HepG2 (cell line): ENCODE data around the gene PCGF3. TPM values are rescaled to one million over a fixed set of nuclear protein-coding genes. Genes with fewer than 3 reads are reported as not detected.

Experiments used
- AFF4 ChIP-seq: sonication (generic); formaldehyde crosslinking; IDR thresholded peaks from 2 replicates; pipeline ENCODE4 v1.4.0; 2020; ENCODE audit warnings: missing genetic modification reagents
- ETS1 ChIP-seq: sonication (generic); formaldehyde crosslinking; IDR thresholded peaks from 2 replicates; pipeline ENCODE4 v1.4.0; 2020; ENCODE audit warnings: missing genetic modification reagents
- GPN1 ChIP-seq: sonication (generic); formaldehyde crosslinking; IDR thresholded peaks from 2 replicates; pipeline ENCODE4 v1.5.1; 2020; ENCODE audit warnings: missing genetic modification reagents, borderline replicate concordance
- NFE2L1 ChIP-seq: sonication (generic); formaldehyde crosslinking; IDR thresholded peaks from 2 replicates; pipeline ENCODE4 v1.4.0; 2020; ENCODE audit warnings: missing genetic modification reagents, mild to moderate bottlenecking, borderline replicate concordance
- SKIL ChIP-seq: sonication (generic); formaldehyde crosslinking; IDR thresholded peaks from 2 replicates; pipeline ENCODE4 v1.8.0; 2022; ENCODE audit warnings: missing genetic modification reagents, mild to moderate bottlenecking, moderate library complexity, borderline replicate concordance
- SYNCRIP ChIP-seq: fragments of 200-400 bp; formaldehyde crosslinking; IDR thresholded peaks from 2 replicates; pipeline ENCODE4 v1.6.1; 2018; ENCODE audit warnings: mild to moderate bottlenecking, low read depth, low read length; ENCODE audit not compliant: insufficient read depth
- TCF7L2 ChIP-seq: IDR thresholded peaks from 2 replicates; pipeline ENCODE4 v1.6.1; 2011; ENCODE audit warnings: mild to moderate bottlenecking, low read depth, low read length, moderate library complexity
- ZBTB4 ChIP-seq: sonication (generic); formaldehyde crosslinking; IDR thresholded peaks from 2 replicates; pipeline ENCODE4 v1.4.0; 2020; ENCODE audit warnings: missing genetic modification reagents, mild to moderate bottlenecking, borderline replicate concordance
- ZNF143 ChIP-seq: sonication (generic); formaldehyde crosslinking; IDR thresholded peaks from 2 replicates; pipeline ENCODE4 v1.4.0; 2020; ENCODE audit warnings: missing genetic modification reagents
- ZNF546 ChIP-seq: sonication (generic); formaldehyde crosslinking; conservative IDR thresholded peaks from 2 replicates; pipeline ENCODE4 v1.8.1; 2023; ENCODE audit warnings: mild to moderate bottlenecking, missing genetic modification reagents
- ZNF564 ChIP-seq: sonication (generic); formaldehyde crosslinking; IDR thresholded peaks from 2 replicates; pipeline ENCODE4 v1.8.1; 2023; ENCODE audit warnings: mild to moderate bottlenecking, missing genetic modification reagents
- ZNF570 ChIP-seq: sonication (generic); formaldehyde crosslinking; IDR thresholded peaks from 2 replicates; pipeline ENCODE4 v1.4.0; 2020; ENCODE audit warnings: mild to moderate bottlenecking, missing genetic modification reagents, borderline replicate concordance
- ZNF746 ChIP-seq: sonication (generic); formaldehyde crosslinking; IDR thresholded peaks from 2 replicates; pipeline ENCODE4 v1.8.0; 2022; ENCODE audit warnings: mild to moderate bottlenecking, missing genetic modification reagents
- polyA plus RNA-seq, 8 experiments: library from polyadenylated mRNA; depleted of rRNA in 3 of 8; stranded (reverse) in 7 of 8; unstranded in 1 of 8; fragments of >200 nt; fragmentation: Illumina TruSeq in 4 of 8; extraction: Trizol in 4 of 8; gene quantifications; 2 replicates each; pipeline versions ENCODE4 v1.2.1 to v1.2.3, GENCODE V29; 2011 to 2016; ENCODE audit warnings: low read depth in 4 of 8, missing spikeins in 1 of 8, mixed read lengths in 1 of 8; ENCODE audit not compliant: insufficient read depth in 1 of 8
- total RNA-seq, 5 experiments: library from RNA; depleted of rRNA; stranded (reverse); fragments of >200 nt; fragmentation: Illumina TruSeq; extraction: Trizol; gene quantifications; 2 replicates each; pipeline ENCODE4 v1.2.3, GENCODE V29; 2016; ENCODE audit warnings: low read depth in 1 of 5
- TF ChIP-seq, protein P1 (sequence below): sonication (generic); formaldehyde crosslinking; conservative IDR thresholded peaks from 2 replicates; pipeline ENCODE4 v1.8.0; 2022; ENCODE audit warnings: mild to moderate bottlenecking, moderate library complexity, missing genetic modification reagents

The PCGF3 gene
- total and polyA plus RNA-seq, 2 of the 13 experiments (the other 11 are each of a cell fraction or from before 2014, with no cell fraction given), result 28.6 to 66.2 TPM

GRCh38 chr4:687048-687970 lies 18.3 kb upstream of the PCGF3 start (continued):
- TF ChIP-seq, protein P1, sequence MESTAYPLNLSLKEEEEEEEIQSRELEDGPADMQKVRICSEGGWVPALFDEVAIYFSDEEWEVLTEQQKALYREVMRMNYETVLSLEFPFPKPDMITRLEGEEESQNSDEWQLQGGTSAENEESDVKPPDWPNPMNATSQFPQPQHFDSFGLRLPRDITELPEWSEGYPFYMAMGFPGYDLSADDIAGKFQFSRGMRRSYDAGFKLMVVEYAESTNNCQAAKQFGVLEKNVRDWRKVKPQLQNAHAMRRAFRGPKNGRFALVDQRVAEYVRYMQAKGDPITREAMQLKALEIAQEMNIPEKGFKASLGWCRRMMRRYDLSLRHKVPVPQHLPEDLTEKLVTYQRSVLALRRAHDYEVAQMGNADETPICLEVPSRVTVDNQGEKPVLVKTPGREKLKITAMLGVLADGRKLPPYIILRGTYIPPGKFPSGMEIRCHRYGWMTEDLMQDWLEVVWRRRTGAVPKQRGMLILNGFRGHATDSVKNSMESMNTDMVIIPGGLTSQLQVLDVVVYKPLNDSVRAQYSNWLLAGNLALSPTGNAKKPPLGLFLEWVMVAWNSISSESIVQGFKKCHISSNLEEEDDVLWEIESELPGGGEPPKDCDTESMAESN, result 0 out of 2 replicates have a peak, but pooled peaks have one; percentile 42
- no peak for TF ChIP-seq ZBTB4 (CRISPR knock-in tag)
- TF ChIP-seq GPN1, result no peak
- no peak for TF ChIP-seq ETS1 (CRISPR knock-in tag)
- TF ChIP-seq ZNF143 (CRISPR knock-in tag), result peak; percentile 30; the same call in 1 of the 2 replicates
- 0 out of 2 replicates have a peak, but pooled peaks have one; percentile 51 for TF ChIP-seq SKIL (CRISPR knock-in tag)
- TF ChIP-seq ZNF546, result 0 out of 2 replicates have a peak, but pooled peaks have one; percentile 73
- no peak for TF ChIP-seq TCF7L2
- no peak for TF ChIP-seq SYNCRIP
- TF ChIP-seq ZNF570 (CRISPR knock-in tag), result no peak
- no peak; the same call in 1 of the 2 replicates for TF ChIP-seq AFF4 (CRISPR knock-in tag)
- TF ChIP-seq ZNF746, result peak; percentile 25; the same call in 1 of the 2 replicates
- TF ChIP-seq ZNF564 (CRISPR knock-in tag), result no peak
- no peak for TF ChIP-seq NFE2L1 (CRISPR knock-in tag)
